PFSK-1 (cell line): ENCODE measurements around the gene FSTL4.

Source experiments
- FOXP2 ChIP-seq: optimal IDR thresholded peaks from 2 replicates; pipeline ENCODE3; 2011; ENCODE audit warnings: borderline replicate concordance, control low read depth, inconsistent platforms; ENCODE audit not compliant: insufficient read depth; ENCODE audit errors: extremely low read length, extremely low read depth
- POLR2AphosphoS5 ChIP-seq: IDR thresholded peaks from 2 replicates; pipeline ENCODE4 v1.6.1; 2012; ENCODE audit warnings: low read depth, mild to moderate bottlenecking, control low read depth, low read length, moderate library complexity
- SIN3A ChIP-seq: IDR thresholded peaks from 2 replicates; pipeline ENCODE4 v1.6.1; 2012; ENCODE audit warnings: mild to moderate bottlenecking, low read length, moderate library complexity, borderline replicate concordance; ENCODE audit not compliant: insufficient read depth
- TAF1 ChIP-seq: IDR thresholded peaks from 2 replicates; pipeline ENCODE4 v1.6.1; 2012; ENCODE audit warnings: low read length, control low read depth, borderline replicate concordance; ENCODE audit not compliant: insufficient read depth
- TF ChIP-seq, protein P1 (sequence below), 2 experiments: IDR thresholded peaks; 2 replicates each; pipeline versions ENCODE4 v1.6.1 to v1.8.0; 2011 to 2012; ENCODE audit warnings: low read depth in 2 of 2, low read length in 2 of 2, control low read depth in 1 of 2, inconsistent platforms in 1 of 2, mild to moderate bottlenecking in 1 of 2, moderate library complexity in 1 of 2; ENCODE audit not compliant: insufficient read depth in 1 of 2

Gene FSTL4

DNA sequence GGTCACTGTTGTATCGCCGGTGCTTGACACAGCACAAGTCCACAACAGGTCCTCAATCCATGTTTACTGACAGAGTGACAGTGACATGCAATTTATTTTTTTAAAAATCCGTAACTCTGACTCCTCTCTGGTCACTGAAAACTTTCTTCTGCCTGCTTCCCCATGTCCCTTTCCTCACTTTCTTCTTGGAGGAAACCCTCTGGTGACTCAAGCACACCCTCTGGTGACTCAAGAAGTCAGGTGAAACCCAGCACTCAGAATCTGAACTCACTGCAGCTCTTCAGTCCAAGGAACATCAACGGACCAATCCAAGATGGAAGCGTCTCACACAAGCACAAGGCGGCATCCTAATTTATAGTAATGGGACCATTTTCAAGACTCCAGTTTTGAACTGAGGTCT, 245.9 kb downstream of the FSTL4 start:
- TF ChIP-seq POLR2AphosphoS5 (no peak), TAF1 (no peak), FOXP2 (no peak), SIN3A (no peak)
- TF ChIP-seq, protein P1, sequence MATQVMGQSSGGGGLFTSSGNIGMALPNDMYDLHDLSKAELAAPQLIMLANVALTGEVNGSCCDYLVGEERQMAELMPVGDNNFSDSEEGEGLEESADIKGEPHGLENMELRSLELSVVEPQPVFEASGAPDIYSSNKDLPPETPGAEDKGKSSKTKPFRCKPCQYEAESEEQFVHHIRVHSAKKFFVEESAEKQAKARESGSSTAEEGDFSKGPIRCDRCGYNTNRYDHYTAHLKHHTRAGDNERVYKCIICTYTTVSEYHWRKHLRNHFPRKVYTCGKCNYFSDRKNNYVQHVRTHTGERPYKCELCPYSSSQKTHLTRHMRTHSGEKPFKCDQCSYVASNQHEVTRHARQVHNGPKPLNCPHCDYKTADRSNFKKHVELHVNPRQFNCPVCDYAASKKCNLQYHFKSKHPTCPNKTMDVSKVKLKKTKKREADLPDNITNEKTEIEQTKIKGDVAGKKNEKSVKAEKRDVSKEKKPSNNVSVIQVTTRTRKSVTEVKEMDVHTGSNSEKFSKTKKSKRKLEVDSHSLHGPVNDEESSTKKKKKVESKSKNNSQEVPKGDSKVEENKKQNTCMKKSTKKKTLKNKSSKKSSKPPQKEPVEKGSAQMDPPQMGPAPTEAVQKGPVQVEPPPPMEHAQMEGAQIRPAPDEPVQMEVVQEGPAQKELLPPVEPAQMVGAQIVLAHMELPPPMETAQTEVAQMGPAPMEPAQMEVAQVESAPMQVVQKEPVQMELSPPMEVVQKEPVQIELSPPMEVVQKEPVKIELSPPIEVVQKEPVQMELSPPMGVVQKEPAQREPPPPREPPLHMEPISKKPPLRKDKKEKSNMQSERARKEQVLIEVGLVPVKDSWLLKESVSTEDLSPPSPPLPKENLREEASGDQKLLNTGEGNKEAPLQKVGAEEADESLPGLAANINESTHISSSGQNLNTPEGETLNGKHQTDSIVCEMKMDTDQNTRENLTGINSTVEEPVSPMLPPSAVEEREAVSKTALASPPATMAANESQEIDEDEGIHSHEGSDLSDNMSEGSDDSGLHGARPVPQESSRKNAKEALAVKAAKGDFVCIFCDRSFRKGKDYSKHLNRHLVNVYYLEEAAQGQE (IDR thresholded peaks at IDR 0.05; ENCODE audit: insufficient read depth in 1 of 2, low read depth in 2 of 2, low read length in 2 of 2), result no peak

DNA sequence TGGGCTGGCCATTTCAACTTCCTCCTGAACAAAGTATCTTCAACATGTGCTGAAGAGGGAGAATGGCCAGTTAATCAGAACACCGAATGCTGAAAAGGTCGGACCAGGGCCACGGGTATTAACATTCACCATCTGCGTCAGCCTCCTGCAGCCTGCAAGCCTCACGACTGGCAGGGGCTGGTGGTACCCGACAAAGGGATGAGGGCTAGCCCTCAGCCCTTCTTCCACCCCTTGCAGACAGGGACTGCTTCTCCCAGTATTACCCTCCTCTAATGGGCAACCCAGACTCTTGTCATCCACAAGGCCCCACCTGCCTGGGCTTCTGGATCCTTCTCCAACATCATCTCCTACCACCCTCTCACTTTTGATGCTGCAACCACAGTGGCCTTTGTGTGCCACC, 246.6 kb downstream of the FSTL4 start:
- TF ChIP-seq, protein P1 (IDR thresholded peaks at IDR 0.05; ENCODE audit: insufficient read depth in 1 of 2, low read depth in 2 of 2, low read length in 2 of 2), result no peak
- no peak for TF ChIP-seq SIN3A
- TF ChIP-seq FOXP2, result no peak
- no peak for TF ChIP-seq POLR2AphosphoS5
- no peak for TF ChIP-seq TAF1

DNA sequence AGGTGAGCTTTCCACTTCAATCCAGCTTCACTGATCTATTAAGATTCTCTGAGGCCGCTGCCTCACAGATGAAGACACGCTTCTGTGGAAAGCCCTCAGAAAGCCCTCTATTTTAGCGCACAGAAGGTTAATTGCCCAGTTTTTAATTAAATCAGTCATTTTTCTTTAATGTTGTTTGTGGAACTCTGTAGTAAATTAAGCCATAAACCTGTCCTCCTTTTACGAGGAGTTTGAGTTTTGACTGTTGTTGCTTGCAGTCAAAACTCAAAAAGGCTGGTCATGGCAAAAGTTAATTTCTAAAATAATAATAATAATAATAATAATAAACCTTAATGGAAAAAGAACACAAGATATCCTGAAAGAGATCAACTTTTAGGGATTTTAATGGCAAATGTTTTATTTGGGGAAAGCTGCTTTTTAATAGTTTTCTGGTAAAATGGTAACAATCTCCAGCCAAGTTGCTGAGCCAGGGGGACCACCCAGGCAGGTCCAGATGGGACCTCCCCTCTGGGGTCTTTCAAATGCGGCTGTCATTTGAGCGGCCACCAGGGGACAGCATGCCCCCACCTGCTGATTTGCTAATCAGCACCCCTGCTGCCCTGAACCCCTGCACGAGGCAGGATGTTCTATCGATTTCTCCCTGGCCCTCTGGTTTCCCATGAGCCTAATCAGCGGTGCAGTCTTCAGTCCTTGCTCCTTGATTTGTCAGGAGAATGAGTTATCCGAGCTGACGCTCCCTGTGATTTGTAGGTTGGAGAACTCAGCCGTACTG, 247.2 kb downstream of the FSTL4 start:
- no peak for TF ChIP-seq SIN3A
- no peak for TF ChIP-seq TAF1
- TF ChIP-seq FOXP2, result no peak

DNA sequence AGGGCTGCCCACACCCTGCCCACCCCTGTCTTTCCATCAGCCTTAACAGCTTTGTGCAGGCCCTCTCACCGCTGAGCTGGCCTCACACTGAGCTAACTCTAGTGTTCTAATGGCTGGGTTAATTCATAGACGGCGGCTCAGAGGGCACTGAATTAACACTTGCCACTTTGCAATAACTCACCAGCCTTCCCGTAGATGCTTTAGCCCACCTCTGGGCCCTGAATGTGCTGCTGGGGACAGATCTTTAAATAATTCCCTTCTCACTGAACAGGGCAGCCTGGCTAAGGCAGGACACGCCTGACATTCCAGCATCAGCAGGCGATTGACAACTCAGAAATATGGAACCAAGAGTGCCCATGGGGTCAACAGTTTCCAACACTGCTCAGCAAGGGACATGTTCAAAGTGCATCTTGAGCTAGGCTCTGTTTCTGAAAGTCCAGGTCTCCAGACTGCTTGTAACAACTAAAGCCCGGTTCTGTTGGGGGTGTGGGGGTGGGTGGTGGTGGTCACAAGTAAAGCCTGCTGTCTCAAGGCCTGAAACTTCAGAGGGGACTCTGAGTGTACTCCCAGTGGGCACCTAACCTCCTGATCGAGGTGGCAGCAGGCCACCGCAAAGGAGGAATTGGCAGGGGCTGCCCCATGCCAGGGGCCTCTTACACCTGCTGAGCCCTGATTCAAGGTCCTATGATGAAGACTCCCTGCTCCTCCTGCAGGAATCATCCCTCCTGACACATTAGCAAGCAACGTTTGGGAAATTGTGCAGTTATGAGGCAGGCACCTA, 248.3 kb downstream of the FSTL4 start:
- TF ChIP-seq SIN3A, result no peak
- TF ChIP-seq, protein P1 (IDR thresholded peaks at IDR 0.05; ENCODE audit: insufficient read depth in 1 of 2, low read depth in 2 of 2, low read length in 2 of 2), result no peak
- TF ChIP-seq FOXP2, result no peak
- no peak for TF ChIP-seq TAF1
- no peak for TF ChIP-seq POLR2AphosphoS5

DNA sequence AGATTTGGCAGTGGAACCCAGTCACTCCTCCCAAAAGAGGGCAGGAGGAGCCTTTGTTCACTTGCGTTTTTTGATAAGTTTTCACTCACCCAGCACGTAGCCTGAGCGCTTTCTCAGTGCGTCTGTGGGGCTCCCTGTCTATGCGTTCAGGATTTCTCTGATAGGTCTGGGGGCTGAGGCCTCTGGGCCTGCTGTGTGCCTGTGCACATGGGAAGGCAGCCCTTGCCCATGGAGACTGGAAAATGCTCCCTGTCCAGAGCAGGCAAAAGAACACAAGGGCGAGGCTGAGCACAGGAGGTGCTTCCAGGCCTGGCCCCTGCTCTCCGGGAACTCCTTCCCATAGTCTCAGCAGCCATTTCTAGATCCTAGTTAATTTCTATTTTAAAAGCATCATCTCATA, 249.9 kb downstream of the FSTL4 start:
- TF ChIP-seq FOXP2, result no peak
- no peak for TF ChIP-seq SIN3A
- TF ChIP-seq, protein P1 (IDR thresholded peaks at IDR 0.05; ENCODE audit: insufficient read depth in 1 of 2, low read depth in 2 of 2, low read length in 2 of 2), result no peak
- no peak for TF ChIP-seq TAF1
- no peak for TF ChIP-seq POLR2AphosphoS5
